ENCODE measurements around the gene ZBTB21.

ZBTB21 gene

DNA sequence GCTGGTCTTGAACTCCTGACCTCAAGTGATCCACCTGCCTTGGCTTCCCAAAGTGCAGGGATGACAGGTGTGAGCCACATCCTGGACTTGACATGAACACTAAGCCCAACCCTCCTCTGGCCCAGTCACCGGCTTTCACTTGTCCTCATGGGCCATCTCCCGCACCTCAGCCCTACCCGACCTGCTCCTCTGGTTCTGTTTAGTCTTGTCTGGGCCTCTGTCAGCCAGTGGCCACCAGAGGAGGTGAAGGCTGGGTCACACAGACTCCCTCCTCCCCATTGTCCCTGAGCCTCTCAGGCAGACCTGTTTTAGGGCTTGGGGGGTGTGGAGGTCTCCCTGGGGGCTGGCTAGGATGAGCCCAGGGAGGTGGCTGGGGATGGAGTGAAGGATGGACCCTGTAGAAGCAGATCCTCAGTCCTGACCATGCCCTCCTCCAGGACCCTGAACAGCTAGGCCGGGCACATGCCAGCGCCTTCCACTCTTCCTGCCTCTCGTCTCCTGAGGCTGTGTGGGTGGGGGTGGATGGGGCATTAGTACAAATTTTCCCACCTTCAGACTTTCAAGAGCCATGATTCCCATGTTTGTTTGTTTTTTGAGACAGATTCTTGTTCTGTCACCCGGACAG, 34.8 kb upstream of the ZBTB21 start:
- H3K9me3 ChIP-seq (ENCODE audit: low read length), result no peaks in the 10 kb centered on the region
- H3K36me3 ChIP-seq (ENCODE audit: insufficient read depth, low read length), result no peaks in the 10 kb centered on the region
- H3K27me3 ChIP-seq (ENCODE audit: insufficient read depth, low read length), result no peaks in the 10 kb centered on the region
- peaks cover 5% of the 10 kb centered on the region for H3K4me1 ChIP-seq (ENCODE audit: insufficient read depth, low read length)
- H2AFZ ChIP-seq (ENCODE audit: low read depth, low read length), result no peak overlapping the region
- no peak overlapping the region for H3K4me3 ChIP-seq (ENCODE audit: low read length)

DNA sequence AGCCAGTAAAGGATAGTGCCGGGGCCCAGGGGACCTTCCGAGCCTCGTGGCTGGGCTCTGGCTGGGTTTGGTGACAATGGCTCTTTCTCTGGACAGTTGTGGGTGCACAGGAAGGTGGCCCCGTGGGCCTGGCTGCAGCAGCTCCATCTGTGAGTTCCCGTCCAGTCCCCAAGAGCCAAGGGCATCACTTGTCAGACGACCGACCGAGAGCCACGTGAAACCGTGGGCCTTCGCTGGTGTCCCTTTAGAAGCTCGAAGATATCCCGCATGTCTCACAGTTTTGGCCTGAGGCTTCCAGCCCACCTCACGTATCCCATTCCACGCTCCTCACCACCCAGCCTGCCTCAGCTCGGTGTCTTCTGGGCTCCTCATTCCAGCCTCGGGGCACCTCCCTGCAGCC, 33.8 kb upstream of the ZBTB21 start:
- no peaks in the 10 kb centered on the region for H3K9me3 ChIP-seq (ENCODE audit: low read length)
- no peaks in the 10 kb centered on the region for H3K36me3 ChIP-seq (ENCODE audit: insufficient read depth, low read length)
- H3K4me3 ChIP-seq (ENCODE audit: low read length), result no peak overlapping the region
- peaks cover 13% of the 10 kb centered on the region for H3K4me1 ChIP-seq (ENCODE audit: insufficient read depth, low read length)
- no peaks in the 10 kb centered on the region for H3K27me3 ChIP-seq (ENCODE audit: insufficient read depth, low read length)
- H2AFZ ChIP-seq (ENCODE audit: low read depth, low read length), result no peak overlapping the region

DNA sequence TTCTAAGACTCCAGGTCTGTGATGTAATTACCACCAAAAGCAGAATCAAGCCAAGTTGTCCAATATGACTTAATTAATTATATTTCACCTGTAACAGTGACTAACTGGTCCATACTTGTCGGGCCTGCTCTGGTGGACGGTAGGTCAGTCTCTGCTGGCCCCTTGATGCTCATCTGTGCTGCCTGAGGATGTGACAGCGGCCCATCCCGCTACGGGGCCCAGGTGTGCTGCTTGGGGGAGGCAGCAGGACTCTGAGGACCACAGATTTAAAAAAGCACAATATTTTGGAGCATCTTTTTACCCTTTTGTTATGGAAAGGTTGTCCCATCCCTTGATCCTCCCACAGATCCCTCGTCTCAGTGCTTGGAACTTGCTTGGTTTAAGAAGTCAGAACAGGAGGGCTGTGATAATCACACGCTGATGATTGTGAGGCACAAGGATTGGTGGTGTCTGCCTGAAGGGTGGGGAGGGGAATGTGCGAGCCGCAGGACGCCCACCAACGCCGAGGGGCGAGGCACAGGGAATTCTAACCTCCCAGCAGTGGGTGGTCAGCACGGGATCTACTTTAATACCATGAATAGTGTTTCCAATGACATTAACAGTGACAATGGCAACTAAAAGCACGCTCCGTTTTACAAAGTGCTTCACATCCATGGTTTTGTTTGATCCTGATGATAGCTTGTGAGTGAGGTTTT, 33.2 kb upstream of the ZBTB21 start:
- H3K9me3 ChIP-seq (ENCODE audit: low read length), result no peaks in the 10 kb centered on the region
- H3K36me3 ChIP-seq (ENCODE audit: insufficient read depth, low read length), result no peaks in the 10 kb centered on the region
- no peak overlapping the region for H2AFZ ChIP-seq (ENCODE audit: low read depth, low read length)
- no peaks in the 10 kb centered on the region for H3K27me3 ChIP-seq (ENCODE audit: insufficient read depth, low read length)
- H3K4me3 ChIP-seq (ENCODE audit: low read length), result no peak overlapping the region
- peaks cover 14% of the 10 kb centered on the region for H3K4me1 ChIP-seq (ENCODE audit: insufficient read depth, low read length)

DNA sequence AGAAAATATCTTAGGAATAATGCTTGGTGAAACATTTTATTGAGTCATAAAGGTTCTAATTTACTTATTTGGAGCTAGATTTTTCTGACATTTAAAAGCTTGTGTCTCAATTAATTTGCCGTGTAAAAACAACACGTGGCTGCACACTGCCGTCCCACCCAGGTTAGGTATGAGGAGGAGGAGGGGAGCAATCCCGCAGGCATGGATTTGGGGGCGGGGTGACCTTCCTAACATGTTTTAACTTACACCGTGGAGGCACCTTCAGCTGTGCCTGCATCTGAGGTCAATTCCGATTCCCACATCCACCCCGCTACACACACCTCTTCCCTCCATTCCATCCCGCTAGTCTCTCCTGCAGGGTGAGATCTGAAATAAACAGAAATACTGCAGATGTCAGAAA, 32.5 kb upstream of the ZBTB21 start:
- no peak overlapping the region for H3K4me3 ChIP-seq (ENCODE audit: low read length)
- no peaks in the 10 kb centered on the region for H3K9me3 ChIP-seq (ENCODE audit: low read length)
- H2AFZ ChIP-seq (ENCODE audit: low read depth, low read length), result no peak overlapping the region
- peaks cover 20% of the 10 kb centered on the region for H3K4me1 ChIP-seq (ENCODE audit: insufficient read depth, low read length)
- no peaks in the 10 kb centered on the region for H3K36me3 ChIP-seq (ENCODE audit: insufficient read depth, low read length)
- H3K27me3 ChIP-seq (ENCODE audit: insufficient read depth, low read length), result no peaks in the 10 kb centered on the region

DNA sequence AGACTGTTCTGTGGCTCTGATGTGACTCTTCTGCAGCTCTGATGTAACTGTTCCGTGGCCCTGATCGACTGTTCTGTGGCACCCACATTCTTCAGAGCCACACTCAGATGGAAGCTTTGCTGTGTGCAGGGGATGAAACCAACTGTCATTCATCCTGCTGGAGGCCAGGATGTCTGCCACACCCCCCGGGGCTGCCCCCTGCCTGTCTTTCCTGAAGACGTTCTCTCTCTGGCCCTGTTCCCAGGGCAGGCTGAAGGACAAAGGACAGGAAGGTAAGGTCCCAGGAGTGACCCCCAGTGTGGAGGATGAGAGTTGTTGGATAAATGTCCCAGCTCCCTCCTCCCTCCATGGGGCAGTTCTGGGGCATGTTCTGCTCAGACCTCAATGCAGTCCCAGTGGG, 31.6 kb upstream of the ZBTB21 start:
- Histone ChIP-seq H2AFZ (ENCODE audit: low read depth, low read length) (no peak overlapping the region), H3K4me1 (ENCODE audit: insufficient read depth, low read length) (peaks cover 21% of the 10 kb centered on the region), H3K9me3 (ENCODE audit: low read length) (no peaks in the 10 kb centered on the region), H3K4me3 (ENCODE audit: low read length) (no peak overlapping the region), H3K27me3 (ENCODE audit: insufficient read depth, low read length) (no peaks in the 10 kb centered on the region), H3K36me3 (ENCODE audit: insufficient read depth, low read length) (no peaks in the 10 kb centered on the region)

DNA sequence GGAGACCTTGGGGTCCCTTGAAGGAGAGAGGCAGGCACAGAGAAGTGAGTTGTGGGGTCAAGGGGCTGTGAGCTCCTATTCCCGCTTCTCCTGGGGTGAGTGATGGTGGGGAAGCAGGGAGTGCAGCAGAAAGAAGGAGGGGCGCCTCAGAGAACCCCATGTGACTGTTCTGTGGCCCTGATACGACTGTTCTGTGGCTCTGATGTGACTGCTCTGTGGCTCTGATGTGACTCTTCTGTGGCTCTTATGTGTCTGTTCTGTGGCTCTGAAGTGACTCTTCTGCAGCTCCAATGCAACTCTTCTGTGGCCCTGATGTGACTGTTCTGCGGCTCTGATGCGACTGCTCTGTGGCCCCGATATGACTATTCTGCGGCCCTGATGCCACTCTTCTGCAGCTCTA, 31.1 kb upstream of the ZBTB21 start:
- Histone ChIP-seq H3K36me3 (ENCODE audit: insufficient read depth, low read length) (no peaks in the 10 kb centered on the region), H2AFZ (ENCODE audit: low read depth, low read length) (no peak overlapping the region), H3K4me3 (ENCODE audit: low read length) (no peak overlapping the region), H3K27me3 (ENCODE audit: insufficient read depth, low read length) (no peaks in the 10 kb centered on the region), H3K4me1 (ENCODE audit: insufficient read depth, low read length) (peaks cover 21% of the 10 kb centered on the region), H3K9me3 (ENCODE audit: low read length) (no peaks in the 10 kb centered on the region)

DNA sequence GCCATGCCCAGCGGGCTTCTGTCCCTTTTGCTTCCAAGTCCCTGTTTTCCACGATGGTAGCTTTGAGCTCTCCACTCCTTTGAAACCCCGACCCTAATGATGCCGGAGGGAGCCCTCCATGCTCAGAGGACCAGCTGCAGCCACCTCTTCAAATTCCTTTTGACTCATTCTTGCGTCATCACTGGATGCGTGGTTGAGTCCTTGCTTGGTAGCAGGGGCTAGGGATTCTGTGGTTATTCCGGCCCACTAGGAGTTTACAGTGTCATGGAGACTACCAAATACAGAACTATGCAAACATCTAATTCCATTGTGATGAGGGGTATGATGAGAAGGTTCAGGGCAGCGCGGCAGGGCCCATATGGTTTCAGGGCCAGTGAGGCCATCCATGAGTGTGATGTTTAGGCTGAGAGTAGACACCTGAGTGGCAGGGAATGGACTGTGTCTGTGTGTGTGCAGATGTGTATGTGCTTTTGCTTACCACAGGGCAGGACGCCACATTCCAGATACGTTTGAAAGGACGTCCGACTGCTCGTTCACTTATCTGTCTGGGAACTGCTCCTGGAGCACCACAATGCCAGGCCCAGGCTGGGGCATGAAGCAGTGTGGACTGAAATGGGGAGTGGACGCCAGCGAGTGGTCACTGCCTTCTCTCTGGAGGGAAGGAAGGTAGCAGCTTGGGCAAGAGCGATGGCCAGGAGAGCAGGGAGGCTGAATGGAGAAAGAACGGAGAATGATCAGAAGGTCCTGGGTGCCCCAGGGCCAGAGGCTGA, 30.4 kb upstream of the ZBTB21 start:
- no peaks in the 10 kb centered on the region for H3K27me3 ChIP-seq (ENCODE audit: insufficient read depth, low read length)
- peaks cover 21% of the 10 kb centered on the region for H3K4me1 ChIP-seq (ENCODE audit: insufficient read depth, low read length)
- H3K9me3 ChIP-seq (ENCODE audit: low read length), result no peaks in the 10 kb centered on the region
- no peak overlapping the region for H3K4me3 ChIP-seq (ENCODE audit: low read length)
- no peak overlapping the region for H2AFZ ChIP-seq (ENCODE audit: low read depth, low read length)
- no peaks in the 10 kb centered on the region for H3K36me3 ChIP-seq (ENCODE audit: insufficient read depth, low read length)

DNA sequence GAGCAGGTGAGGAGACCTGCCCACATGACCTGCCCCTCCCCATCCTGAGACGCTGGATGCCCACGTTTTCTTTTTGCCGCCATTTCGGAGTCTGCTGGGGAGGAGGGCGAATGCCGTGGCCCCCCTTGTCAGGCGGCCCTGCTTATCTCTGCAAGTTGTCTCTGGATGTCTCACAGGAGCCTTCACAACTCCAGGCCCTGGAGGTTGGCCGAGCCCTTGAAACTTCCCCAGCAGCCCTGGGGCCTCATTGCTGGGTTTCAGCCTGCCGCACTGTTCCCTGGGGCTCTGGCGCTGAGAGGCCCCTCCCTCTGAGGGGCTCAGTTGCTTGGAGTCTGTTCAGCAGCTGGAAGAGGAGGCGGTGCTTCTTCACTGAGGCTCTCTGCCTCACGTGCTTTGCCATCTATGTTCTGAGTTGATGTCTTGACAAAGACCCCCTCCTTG, 29.8 kb upstream of the ZBTB21 start:
- Histone ChIP-seq H3K9me3 (ENCODE audit: low read length) (no peaks in the 10 kb centered on the region), H3K4me1 (ENCODE audit: insufficient read depth, low read length) (peaks cover 21% of the 10 kb centered on the region), H3K4me3 (ENCODE audit: low read length) (no peak overlapping the region), H3K27me3 (ENCODE audit: insufficient read depth, low read length) (no peaks in the 10 kb centered on the region), H3K36me3 (ENCODE audit: insufficient read depth, low read length) (no peaks in the 10 kb centered on the region), H2AFZ (ENCODE audit: low read depth, low read length) (no peak overlapping the region)

DNA sequence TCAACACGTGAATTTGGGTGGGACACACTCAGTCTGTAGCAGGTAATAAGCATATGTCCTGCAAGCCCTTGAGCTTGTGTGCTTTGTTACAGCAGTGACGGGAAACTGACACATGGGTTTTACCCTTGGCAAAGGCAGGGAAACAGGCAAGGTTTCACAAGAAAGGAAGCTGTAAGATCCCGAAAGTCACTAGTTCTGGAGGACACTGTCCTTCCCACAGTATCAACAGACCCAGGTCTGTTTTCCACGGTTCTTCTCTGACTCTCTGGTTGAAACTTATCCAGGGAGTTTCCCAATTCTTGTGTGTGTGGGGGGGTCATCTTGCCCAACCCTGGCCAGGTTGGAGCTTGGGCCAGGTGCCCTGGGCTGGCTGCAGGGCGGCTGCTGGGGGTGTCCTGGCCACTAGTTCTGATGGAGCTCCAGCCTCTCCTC, 29.3 kb upstream of the ZBTB21 start:
- H3K4me3 ChIP-seq (ENCODE audit: low read length), result no peak overlapping the region
- H3K4me1 ChIP-seq (ENCODE audit: insufficient read depth, low read length), result peaks cover 21% of the 10 kb centered on the region
- H2AFZ ChIP-seq (ENCODE audit: low read depth, low read length), result no peak overlapping the region
- no peaks in the 10 kb centered on the region for H3K36me3 ChIP-seq (ENCODE audit: insufficient read depth, low read length)
- no peaks in the 10 kb centered on the region for H3K9me3 ChIP-seq (ENCODE audit: low read length)
- H3K27me3 ChIP-seq (ENCODE audit: insufficient read depth, low read length), result no peaks in the 10 kb centered on the region

DNA sequence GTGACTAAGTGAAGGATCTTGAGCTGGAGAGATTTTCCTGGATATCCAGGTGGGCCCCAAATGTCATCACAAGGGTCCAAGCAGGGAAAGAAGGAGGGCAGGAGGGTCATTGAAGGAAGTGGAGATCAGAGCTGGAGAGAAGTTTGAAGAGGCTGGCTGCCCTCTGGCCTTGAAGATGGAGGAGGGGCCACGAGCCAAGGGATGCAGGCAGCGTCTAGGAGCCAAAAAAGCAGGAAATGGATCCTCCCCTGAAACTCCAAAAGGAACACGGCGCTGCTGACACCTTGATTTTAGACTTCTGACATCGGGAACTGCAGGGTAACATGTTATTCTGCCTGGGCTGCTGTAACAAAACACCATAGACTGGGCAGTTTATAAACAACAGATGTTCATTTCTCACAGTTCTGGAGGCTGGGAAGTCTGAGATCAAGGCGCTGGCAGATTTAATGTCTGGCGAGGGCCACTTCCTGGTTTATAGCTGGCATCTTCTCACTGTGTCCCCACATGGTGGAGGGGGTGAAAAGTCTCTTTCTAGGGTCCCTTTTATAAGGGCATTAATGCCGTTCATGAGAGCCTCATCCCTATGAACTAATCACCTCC, 28.8 kb upstream of the ZBTB21 start:
- Histone ChIP-seq H3K4me1 (ENCODE audit: insufficient read depth, low read length) (peaks cover 21% of the 10 kb centered on the region), H3K27me3 (ENCODE audit: insufficient read depth, low read length) (no peaks in the 10 kb centered on the region), H3K36me3 (ENCODE audit: insufficient read depth, low read length) (no peaks in the 10 kb centered on the region), H3K9me3 (ENCODE audit: low read length) (no peaks in the 10 kb centered on the region), H3K4me3 (ENCODE audit: low read length) (no peak overlapping the region), H2AFZ (ENCODE audit: low read depth, low read length) (no peak overlapping the region)

DNA sequence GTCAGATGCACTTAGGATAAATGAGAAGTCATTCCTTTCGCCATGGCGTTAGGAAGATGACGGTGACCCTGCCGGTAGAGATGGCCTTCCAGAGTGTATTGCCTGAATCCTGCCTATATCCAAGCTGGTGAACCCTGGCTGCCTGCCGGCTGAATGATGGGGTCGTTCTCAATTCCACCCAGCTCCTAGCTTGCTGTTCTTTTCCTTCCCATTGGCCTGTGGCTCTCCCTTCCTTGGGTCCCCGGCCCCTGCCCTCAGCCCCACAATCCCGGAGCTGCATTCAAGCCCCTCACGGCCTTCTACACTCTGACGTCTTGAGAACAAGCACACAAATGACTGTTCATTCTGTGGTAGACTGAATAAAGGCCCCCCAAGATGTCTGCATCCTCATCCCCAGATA, 28.2 kb upstream of the ZBTB21 start:
- Histone ChIP-seq H3K4me3 (ENCODE audit: low read length) (no peak overlapping the region), H3K4me1 (ENCODE audit: insufficient read depth, low read length) (peaks cover 21% of the 10 kb centered on the region)

DNA sequence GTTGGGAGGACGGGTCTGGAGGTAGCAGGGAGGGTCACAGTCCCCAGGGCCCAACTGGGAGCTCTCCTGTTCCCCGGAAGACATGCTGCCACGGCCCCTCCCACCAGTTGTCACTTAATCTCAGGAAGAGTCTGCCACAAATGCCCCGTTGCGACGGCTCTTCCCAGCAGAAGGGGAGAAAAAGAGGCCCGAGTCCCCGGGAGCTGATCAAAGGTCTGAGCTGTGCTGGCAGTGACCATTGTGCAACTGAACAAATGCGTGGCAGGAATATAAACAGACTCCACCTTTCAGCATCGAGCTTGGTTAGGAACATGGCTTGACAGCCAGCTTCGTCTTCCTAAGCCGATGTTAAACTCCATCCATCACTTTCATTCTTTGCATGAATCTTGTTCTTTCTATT, 27.8 kb upstream of the ZBTB21 start:
- no peak overlapping the region for H3K4me3 ChIP-seq (ENCODE audit: low read length)

More for the DNA sequence above, 28.2 kb upstream of the ZBTB21 start:
- no peaks in the 10 kb centered on the region for H3K9me3 ChIP-seq (ENCODE audit: low read length)
- no peaks in the 10 kb centered on the region for H3K36me3 ChIP-seq (ENCODE audit: insufficient read depth, low read length)
- H2AFZ ChIP-seq (ENCODE audit: low read depth, low read length), result no peak overlapping the region
- H3K27me3 ChIP-seq (ENCODE audit: insufficient read depth, low read length), result no peaks in the 10 kb centered on the region

DNA sequence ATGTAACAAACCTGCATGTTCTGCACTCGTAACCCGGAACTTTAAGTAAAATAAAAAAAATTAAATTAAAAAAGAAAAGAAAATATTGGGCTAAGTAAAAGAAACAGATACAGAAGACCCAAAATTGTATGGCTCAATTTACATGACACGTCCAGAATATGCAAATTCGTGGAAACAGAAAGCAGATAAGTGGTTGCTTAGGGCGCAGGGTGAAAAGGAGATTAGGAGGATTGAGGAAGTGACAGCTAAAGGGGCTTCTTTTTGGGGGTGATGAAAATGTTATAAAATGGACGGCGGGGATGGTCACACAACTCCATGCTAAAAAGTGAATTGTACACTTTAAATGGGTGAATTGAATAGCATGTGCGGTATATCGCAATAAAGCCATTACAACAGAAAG, 27.4 kb upstream of the ZBTB21 start:
- H3K36me3 ChIP-seq (ENCODE audit: insufficient read depth, low read length), result no peaks in the 10 kb centered on the region
- H3K4me3 ChIP-seq (ENCODE audit: low read length), result no peak overlapping the region
- peaks cover 21% of the 10 kb centered on the region for H3K4me1 ChIP-seq (ENCODE audit: insufficient read depth, low read length)
- H3K9me3 ChIP-seq (ENCODE audit: low read length), result no peaks in the 10 kb centered on the region
- H2AFZ ChIP-seq (ENCODE audit: low read depth, low read length), result no peak overlapping the region
- no peaks in the 10 kb centered on the region for H3K27me3 ChIP-seq (ENCODE audit: insufficient read depth, low read length)

More for the DNA sequence above, 27.8 kb upstream of the ZBTB21 start:
- H3K27me3 ChIP-seq (ENCODE audit: insufficient read depth, low read length), result no peaks in the 10 kb centered on the region
- H2AFZ ChIP-seq (ENCODE audit: low read depth, low read length), result no peak overlapping the region
- no peaks in the 10 kb centered on the region for H3K9me3 ChIP-seq (ENCODE audit: low read length)
- H3K36me3 ChIP-seq (ENCODE audit: insufficient read depth, low read length), result no peaks in the 10 kb centered on the region
- H3K4me1 ChIP-seq (ENCODE audit: insufficient read depth, low read length), result peaks cover 21% of the 10 kb centered on the region

Data from neuron (in vitro differentiated cells).